HL-60 (cell line): ENCODE measurements around the gene STXBP4.

Source experiments
- DNase-seq, 2 experiments: peaks; one replicate each; pipeline ENCODE4 v3.0.0-alpha.2; 2010 to 2020; ENCODE audit warnings: low read depth in 1 of 2, low spot score in 1 of 2
- H3K27ac ChIP-seq: fragments of 250-450 bp; sonication (Bioruptor Pico); replicated peaks from 2 replicates; pipeline ENCODE4 v1.5.1; 2020; ENCODE audit warnings: mild to moderate bottlenecking, moderate library complexity
- H3K27me3 ChIP-seq: fragments of 250-450 bp; sonication (Bioruptor Pico); 2 replicates; pipeline ENCODE4 v1.5.1; 2021; ENCODE audit warnings: mild to moderate bottlenecking, moderate library complexity; ENCODE audit not compliant: insufficient read depth, poor library complexity, severe bottlenecking
- H3K4me3 ChIP-seq: replicated peaks from 2 replicates; pipeline ENCODE4 v1.5.1; 2011; ENCODE audit warnings: mild to moderate bottlenecking, control low read depth, low read length; ENCODE audit not compliant: insufficient read depth
- CTCF ChIP-seq: IDR thresholded peaks from one replicate; pipeline ENCODE4 v1.5.1; 2011; ENCODE audit warnings: low read length, control low read depth, inconsistent platforms; ENCODE audit not compliant: insufficient read depth
- GABPA ChIP-seq: IDR thresholded peaks from 2 replicates; pipeline ENCODE4 v1.6.1; 2012; ENCODE audit warnings: low read depth
- POLR2AphosphoS5 ChIP-seq: IDR thresholded peaks from 2 replicates; pipeline ENCODE4 v1.6.1; 2012; ENCODE audit warnings: low read depth
- SPI1 ChIP-seq: IDR thresholded peaks from 2 replicates; pipeline ENCODE4 v1.6.1; 2012; ENCODE audit warnings: low read depth, mild to moderate bottlenecking, borderline replicate concordance
- TF ChIP-seq, protein P1 (sequence below): IDR thresholded peaks from 2 replicates; pipeline ENCODE4 v1.6.1; 2012; ENCODE audit warnings: low read depth; ENCODE audit not compliant: insufficient replicate concordance

The STXBP4 gene

GRCh38 chr17:54945671-54946070 is 22.9 kb upstream of the STXBP4 start:
- no peak for DNase-seq
- H3K4me3 ChIP-seq, result no peak overlapping the region
- no peak for TF ChIP-seq CTCF
- no peak for TF ChIP-seq GABPA
- no peak for TF ChIP-seq POLR2AphosphoS5
- H3K27ac ChIP-seq, result no peak overlapping the region
- H3K27me3 ChIP-seq, result no peaks in the 10 kb centered on the region

- no peak for TF ChIP-seq POLR2AphosphoS5
- TF ChIP-seq SPI1, result peak; percentile 60; the same call in 1 of the 2 replicates
- no peak overlapping the region for H3K4me3 ChIP-seq
- no peaks in the 10 kb centered on the region for H3K27me3 ChIP-seq
- DNase-seq, result peak in 1 of 2 experiments; percentile 47
- H3K27ac ChIP-seq, result no peak overlapping the region
Observed at GRCh38 chr17:54947396-54947795, 21.2 kb upstream of the STXBP4 start.

DNA sequence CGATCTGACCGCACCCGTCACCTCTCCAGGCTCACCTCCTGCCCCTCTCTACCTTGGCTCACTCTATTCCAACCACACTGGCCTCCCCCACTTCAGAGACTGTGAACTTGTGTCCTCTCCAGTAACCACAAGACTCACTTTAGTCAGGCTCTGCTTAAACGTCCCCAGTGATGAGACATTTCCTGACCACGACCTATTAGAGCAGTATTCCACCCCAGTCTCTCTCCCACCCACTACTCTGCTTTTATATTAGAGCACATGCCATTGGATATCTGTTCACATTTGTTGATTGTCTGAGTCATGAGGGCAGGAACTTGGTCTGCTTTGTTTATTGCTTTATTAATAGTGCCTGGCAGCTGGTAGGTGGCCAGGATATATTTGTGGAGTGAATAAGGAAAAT is 20.2 kb upstream of the STXBP4 start:
- Histone ChIP-seq H3K4me3 (no peak overlapping the region), H3K27ac (no peak overlapping the region), H3K27me3 (no peaks in the 10 kb centered on the region)
- TF ChIP-seq SPI1 (no peak), CTCF (no peak), POLR2AphosphoS5 (no peak), GABPA (no peak)
- TF ChIP-seq, protein P1, sequence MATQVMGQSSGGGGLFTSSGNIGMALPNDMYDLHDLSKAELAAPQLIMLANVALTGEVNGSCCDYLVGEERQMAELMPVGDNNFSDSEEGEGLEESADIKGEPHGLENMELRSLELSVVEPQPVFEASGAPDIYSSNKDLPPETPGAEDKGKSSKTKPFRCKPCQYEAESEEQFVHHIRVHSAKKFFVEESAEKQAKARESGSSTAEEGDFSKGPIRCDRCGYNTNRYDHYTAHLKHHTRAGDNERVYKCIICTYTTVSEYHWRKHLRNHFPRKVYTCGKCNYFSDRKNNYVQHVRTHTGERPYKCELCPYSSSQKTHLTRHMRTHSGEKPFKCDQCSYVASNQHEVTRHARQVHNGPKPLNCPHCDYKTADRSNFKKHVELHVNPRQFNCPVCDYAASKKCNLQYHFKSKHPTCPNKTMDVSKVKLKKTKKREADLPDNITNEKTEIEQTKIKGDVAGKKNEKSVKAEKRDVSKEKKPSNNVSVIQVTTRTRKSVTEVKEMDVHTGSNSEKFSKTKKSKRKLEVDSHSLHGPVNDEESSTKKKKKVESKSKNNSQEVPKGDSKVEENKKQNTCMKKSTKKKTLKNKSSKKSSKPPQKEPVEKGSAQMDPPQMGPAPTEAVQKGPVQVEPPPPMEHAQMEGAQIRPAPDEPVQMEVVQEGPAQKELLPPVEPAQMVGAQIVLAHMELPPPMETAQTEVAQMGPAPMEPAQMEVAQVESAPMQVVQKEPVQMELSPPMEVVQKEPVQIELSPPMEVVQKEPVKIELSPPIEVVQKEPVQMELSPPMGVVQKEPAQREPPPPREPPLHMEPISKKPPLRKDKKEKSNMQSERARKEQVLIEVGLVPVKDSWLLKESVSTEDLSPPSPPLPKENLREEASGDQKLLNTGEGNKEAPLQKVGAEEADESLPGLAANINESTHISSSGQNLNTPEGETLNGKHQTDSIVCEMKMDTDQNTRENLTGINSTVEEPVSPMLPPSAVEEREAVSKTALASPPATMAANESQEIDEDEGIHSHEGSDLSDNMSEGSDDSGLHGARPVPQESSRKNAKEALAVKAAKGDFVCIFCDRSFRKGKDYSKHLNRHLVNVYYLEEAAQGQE, result no peak
- no peak for DNase-seq

DNA sequence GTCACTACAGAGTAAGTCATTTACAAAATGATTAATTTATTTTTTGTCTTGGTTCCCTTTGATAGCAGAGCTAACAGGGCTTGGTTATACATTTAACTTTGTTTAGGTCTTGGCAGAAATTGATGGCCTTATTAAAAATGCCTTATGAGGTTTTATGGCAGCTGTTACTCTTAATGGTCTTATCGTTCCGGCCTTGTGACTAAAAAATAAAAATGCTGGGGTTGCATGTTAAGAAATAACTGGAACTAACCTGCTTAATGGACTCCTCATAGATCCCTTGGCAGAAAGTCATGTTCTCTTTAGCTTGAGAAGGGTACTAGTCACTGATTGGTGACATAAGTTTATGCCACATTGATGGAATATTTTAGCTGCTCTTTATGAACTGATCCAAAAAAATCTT is 18.4 kb upstream of the STXBP4 start:
- TF ChIP-seq, protein P1, result no peak
- TF ChIP-seq CTCF (no peak), POLR2AphosphoS5 (no peak), SPI1 (no peak), GABPA (no peak)
- Histone ChIP-seq H3K27ac (no peak overlapping the region), H3K27me3 (no peaks in the 10 kb centered on the region), H3K4me3 (no peak overlapping the region)
- no peak for DNase-seq
